ENCODE data around the gene ARMC7. TPM values are rescaled to one million over a fixed set of nuclear protein-coding genes. Genes with fewer than 3 reads are reported as not detected.

ARMC7 gene
- total and polyA plus RNA-seq, 2 of the 13 experiments (the other 11 are each of a cell fraction or from before 2014, with no cell fraction given), result 3.9 to 4.2 TPM

DNA sequence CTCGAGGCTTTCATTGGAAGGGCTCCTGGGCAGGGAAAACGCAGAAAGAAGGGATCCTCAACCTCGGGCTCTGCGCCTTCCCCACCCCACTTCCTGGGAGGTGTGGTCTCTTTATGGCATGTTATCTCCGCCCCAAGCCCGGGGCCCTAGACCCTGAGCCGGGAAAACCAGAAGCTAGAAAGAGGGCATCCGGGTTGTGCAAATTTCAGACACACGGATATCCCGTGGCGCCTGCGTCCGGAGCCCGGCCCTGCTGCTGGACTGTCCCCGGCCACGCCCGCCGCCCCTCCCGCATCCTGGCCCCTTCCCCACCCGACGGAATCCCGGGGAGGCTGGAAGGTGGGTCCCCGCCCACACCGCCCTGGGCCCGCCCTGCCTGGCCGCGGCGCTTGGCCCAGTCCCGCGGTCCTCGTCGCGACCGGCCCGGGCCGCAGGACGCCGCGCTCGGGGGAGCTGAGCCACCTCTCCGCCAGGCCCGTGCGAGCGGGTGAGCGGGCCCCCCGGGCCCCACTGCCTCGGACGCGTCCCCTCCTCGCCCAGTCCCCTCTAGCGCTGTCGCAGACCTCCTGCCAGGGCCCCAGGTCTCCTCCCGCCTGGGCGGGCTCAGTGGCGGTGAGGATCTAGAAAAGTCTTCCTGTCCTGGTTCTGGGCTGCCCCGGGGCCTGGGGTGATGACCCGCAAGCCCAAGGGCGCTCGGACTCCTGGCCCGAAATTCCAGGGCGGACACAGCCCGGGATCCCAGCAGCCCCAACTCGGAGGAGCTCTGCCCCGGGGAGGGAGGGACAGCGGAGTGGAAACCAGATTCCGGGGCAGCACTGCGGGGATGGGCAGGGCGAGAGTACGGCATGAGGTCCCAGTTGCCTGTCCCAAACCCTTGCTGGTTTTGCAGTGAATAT, 22.0 kb upstream of the ARMC7 start, which contains the start of gene SLC16A5 (continued):
- TF ChIP-seq, protein P1, sequence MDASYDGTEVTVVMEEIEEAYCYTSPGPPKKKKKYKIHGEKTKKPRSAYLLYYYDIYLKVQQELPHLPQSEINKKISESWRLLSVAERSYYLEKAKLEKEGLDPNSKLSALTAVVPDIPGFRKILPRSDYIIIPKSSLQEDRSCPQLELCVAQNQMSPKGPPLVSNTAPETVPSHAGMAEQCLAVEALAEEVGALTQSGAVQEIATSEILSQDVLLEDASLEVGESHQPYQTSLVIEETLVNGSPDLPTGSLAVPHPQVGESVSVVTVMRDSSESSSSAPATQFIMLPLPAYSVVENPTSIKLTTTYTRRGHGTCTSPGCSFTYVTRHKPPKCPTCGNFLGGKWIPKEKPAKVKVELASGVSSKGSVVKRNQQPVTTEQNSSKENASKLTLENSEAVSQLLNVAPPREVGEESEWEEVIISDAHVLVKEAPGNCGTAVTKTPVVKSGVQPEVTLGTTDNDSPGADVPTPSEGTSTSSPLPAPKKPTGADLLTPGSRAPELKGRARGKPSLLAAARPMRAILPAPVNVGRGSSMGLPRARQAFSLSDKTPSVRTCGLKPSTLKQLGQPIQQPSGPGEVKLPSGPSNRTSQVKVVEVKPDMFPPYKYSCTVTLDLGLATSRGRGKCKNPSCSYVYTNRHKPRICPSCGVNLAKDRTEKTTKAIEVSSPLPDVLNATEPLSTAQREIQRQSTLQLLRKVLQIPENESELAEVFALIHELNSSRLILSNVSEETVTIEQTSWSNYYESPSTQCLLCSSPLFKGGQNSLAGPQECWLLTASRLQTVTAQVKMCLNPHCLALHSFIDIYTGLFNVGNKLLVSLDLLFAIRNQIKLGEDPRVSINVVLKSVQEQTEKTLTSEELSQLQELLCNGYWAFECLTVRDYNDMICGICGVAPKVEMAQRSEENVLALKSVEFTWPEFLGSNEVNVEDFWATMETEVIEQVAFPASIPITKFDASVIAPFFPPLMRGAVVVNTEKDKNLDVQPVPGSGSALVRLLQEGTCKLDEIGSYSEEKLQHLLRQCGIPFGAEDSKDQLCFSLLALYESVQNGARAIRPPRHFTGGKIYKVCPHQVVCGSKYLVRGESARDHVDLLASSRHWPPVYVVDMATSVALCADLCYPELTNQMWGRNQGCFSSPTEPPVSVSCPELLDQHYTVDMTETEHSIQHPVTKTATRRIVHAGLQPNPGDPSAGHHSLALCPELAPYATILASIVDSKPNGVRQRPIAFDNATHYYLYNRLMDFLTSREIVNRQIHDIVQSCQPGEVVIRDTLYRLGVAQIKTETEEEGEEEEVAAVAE (CRISPR knock-in tag; IDR thresholded peaks at IDR 0.05; ENCODE audit: borderline replicate concordance), result peak; percentile 34; the same call in 1 of the 2 replicates
- no peak for TF ChIP-seq DNMT3B (CRISPR knock-in tag; conservative IDR thresholded peaks at IDR 0.05)
- TF ChIP-seq, protein P2, sequence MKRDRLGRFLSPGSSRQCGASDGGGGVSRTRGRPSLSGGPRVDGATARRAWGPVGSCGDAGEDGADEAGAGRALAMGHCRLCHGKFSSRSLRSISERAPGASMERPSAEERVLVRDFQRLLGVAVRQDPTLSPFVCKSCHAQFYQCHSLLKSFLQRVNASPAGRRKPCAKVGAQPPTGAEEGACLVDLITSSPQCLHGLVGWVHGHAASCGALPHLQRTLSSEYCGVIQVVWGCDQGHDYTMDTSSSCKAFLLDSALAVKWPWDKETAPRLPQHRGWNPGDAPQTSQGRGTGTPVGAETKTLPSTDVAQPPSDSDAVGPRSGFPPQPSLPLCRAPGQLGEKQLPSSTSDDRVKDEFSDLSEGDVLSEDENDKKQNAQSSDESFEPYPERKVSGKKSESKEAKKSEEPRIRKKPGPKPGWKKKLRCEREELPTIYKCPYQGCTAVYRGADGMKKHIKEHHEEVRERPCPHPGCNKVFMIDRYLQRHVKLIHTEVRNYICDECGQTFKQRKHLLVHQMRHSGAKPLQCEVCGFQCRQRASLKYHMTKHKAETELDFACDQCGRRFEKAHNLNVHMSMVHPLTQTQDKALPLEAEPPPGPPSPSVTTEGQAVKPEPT (CRISPR knock-in tag; IDR thresholded peaks at IDR 0.05; ENCODE audit: low read depth), result 0 out of 2 replicates have a peak, but pooled peaks have one; percentile 5
- TF ChIP-seq, protein P3, sequence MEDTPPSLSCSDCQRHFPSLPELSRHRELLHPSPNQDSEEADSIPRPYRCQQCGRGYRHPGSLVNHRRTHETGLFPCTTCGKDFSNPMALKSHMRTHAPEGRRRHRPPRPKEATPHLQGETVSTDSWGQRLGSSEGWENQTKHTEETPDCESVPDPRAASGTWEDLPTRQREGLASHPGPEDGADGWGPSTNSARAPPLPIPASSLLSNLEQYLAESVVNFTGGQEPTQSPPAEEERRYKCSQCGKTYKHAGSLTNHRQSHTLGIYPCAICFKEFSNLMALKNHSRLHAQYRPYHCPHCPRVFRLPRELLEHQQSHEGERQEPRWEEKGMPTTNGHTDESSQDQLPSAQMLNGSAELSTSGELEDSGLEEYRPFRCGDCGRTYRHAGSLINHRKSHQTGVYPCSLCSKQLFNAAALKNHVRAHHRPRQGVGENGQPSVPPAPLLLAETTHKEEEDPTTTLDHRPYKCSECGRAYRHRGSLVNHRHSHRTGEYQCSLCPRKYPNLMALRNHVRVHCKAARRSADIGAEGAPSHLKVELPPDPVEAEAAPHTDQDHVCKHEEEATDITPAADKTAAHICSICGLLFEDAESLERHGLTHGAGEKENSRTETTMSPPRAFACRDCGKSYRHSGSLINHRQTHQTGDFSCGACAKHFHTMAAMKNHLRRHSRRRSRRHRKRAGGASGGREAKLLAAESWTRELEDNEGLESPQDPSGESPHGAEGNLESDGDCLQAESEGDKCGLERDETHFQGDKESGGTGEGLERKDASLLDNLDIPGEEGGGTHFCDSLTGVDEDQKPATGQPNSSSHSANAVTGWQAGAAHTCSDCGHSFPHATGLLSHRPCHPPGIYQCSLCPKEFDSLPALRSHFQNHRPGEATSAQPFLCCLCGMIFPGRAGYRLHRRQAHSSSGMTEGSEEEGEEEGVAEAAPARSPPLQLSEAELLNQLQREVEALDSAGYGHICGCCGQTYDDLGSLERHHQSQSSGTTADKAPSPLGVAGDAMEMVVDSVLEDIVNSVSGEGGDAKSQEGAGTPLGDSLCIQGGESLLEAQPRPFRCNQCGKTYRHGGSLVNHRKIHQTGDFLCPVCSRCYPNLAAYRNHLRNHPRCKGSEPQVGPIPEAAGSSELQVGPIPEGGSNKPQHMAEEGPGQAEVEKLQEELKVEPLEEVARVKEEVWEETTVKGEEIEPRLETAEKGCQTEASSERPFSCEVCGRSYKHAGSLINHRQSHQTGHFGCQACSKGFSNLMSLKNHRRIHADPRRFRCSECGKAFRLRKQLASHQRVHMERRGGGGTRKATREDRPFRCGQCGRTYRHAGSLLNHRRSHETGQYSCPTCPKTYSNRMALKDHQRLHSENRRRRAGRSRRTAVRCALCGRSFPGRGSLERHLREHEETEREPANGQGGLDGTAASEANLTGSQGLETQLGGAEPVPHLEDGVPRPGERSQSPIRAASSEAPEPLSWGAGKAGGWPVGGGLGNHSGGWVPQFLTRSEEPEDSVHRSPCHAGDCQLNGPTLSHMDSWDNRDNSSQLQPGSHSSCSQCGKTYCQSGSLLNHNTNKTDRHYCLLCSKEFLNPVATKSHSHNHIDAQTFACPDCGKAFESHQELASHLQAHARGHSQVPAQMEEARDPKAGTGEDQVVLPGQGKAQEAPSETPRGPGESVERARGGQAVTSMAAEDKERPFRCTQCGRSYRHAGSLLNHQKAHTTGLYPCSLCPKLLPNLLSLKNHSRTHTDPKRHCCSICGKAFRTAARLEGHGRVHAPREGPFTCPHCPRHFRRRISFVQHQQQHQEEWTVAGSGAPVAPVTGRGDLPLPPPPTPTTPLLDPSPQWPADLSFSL (CRISPR knock-in tag; IDR thresholded peaks at IDR 0.05), result 0 out of 2 replicates have a peak, but pooled peaks have one; percentile 17
- TF ChIP-seq, protein P4, sequence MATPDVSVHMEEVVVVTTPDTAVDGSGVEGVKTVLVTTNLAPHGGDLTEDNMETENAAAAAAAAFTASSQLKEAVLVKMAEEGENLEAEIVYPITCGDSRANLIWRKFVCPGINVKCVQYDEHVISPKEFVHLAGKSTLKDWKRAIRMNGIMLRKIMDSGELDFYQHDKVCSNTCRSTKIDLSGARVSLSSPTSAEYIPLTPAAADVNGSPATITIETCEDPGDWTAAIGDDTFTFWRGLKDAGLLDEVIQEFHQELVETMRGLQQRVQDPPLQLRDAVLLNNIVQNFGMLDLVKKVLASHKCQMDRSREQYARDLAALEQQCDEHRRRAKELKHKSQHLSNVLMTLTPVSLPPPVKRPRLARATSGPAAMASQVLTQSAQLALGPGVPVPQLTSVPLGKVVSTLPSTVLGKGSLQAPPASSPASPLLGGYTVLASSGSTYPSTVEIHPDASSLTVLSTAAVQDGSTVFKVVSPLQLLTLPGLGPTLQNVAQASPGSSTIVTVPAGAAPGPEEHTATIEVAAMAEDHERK (CRISPR knock-in tag; IDR thresholded peaks at IDR 0.05; ENCODE audit: low read depth), result no peak
- TF ChIP-seq ZNF292 (CRISPR knock-in tag; IDR thresholded peaks at IDR 0.05; ENCODE audit: borderline replicate concordance, low read depth), result no peak
- TF ChIP-seq, protein P5, sequence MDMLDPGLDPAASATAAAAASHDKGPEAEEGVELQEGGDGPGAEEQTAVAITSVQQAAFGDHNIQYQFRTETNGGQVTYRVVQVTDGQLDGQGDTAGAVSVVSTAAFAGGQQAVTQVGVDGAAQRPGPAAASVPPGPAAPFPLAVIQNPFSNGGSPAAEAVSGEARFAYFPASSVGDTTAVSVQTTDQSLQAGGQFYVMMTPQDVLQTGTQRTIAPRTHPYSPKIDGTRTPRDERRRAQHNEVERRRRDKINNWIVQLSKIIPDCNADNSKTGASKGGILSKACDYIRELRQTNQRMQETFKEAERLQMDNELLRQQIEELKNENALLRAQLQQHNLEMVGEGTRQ (IDR thresholded peaks at IDR 0.05; ENCODE audit: low read depth, low read length), result no peak
- TF ChIP-seq, protein P5 (CRISPR knock-in tag; IDR thresholded peaks at IDR 0.05; ENCODE audit: borderline replicate concordance), result no peak
- no peak for TF ChIP-seq GFI1 (CRISPR knock-in tag; IDR thresholded peaks at IDR 0.05; ENCODE audit: borderline replicate concordance)
- TF ChIP-seq CENPT (CRISPR knock-in tag; IDR thresholded peaks at IDR 0.05; ENCODE audit: low read depth), result no peak
